K562 (cell line): ENCODE measurements around the gene DLAT. TPM values are rescaled to one million over a fixed set of nuclear protein-coding genes. Genes with fewer than 3 reads are reported as not detected.

ENCODE experiments used
- ATAC-seq: fragments of 200-7000 bp; cut with Tn5 transposase; 3 replicates; pipeline ENCODE4 v1.9.1; 2020; ENCODE audit warnings: moderate library complexity
- BruUV-seq: library from RNA; stranded (reverse); fragments of 400-500 nt; replicated peaks from 2 replicates; lab custom pipeline; 2021; lab: Mats Ljungman, UMichigan
- CTCF ChIA-PET: fragments of 300-600 bp; formaldehyde crosslinking; extraction: SDS; loops from one replicate; lab custom pipeline; 2021; ENCODE audit warnings: low intra/inter-chr PET ratio; lab: Yijun Ruan, JAX
- POLR2A ChIA-PET: fragments of 300-600, 350-650 bp; sonication (Branson Sonifier 250); formaldehyde crosslinking; extraction: SDS; loops from one replicate; lab custom pipeline; 2021; ENCODE audit warnings: antibody characterized with exemption, inconsistent platforms; lab: Yijun Ruan, JAX
- DNase-seq, 4 experiments: peaks; one replicate each; pipeline versions ENCODE4 v3.0.0 to v3.0.0-alpha.2; 2011 to 2018; ENCODE audit warnings: low spot score in 3 of 4, mixed read lengths in 3 of 4; ENCODE audit errors: extremely low read depth in 1 of 4
- FAIRE-seq: peaks from 2 replicates; lab custom pipeline; 2011; peaks lifted over from hg19 to GRCh38; lab: Jason Lieb, UNC
- H2AFZ ChIP-seq: 2 replicates; pipeline ENCODE4 v1.6.0; 2011; ENCODE audit warnings: low read depth, low read length, control low read depth, inconsistent platforms
- H3K27ac ChIP-seq: fragments of 200-600 bp; 3 replicates; pipeline ENCODE4 v1.8.0; 2011; ENCODE audit warnings: low read depth, mild to moderate bottlenecking, control low read depth, inconsistent platforms, low read length, moderate library complexity, mixed read lengths; ENCODE audit errors: extremely low read depth
- H3K27me3 ChIP-seq, 2 experiments: fragments of 300-600 bp in 1 of 2; 2 replicates in 1 of 2; 3 replicates in 1 of 2; pipeline versions ENCODE4 v1.6.0 to v1.8.0; 2011; ENCODE audit warnings: inconsistent platforms in 2 of 2, low read length in 2 of 2, mild to moderate bottlenecking in 1 of 2, mixed read lengths in 1 of 2, moderate library complexity in 1 of 2; ENCODE audit not compliant: control insufficient read depth in 2 of 2, insufficient read depth in 2 of 2
- H3K36me3 ChIP-seq: fragments of 300-600 bp; 3 replicates; pipeline ENCODE4 v1.8.0; 2011; ENCODE audit warnings: mild to moderate bottlenecking, low read length, inconsistent platforms; ENCODE audit not compliant: control insufficient read depth, insufficient read depth
- H3K4me1 ChIP-seq, 2 experiments: fragments of 200-600 bp in 1 of 2; replicated peaks in 1 of 2; 2 replicates in 1 of 2; 3 replicates in 1 of 2; pipeline versions ENCODE4 v1.5.1 to v1.8.0; 2011; ENCODE audit warnings: inconsistent platforms in 2 of 2, low read length in 2 of 2, mild to moderate bottlenecking in 1 of 2, mixed read lengths in 1 of 2, moderate library complexity in 1 of 2; ENCODE audit not compliant: control insufficient read depth in 2 of 2, insufficient read depth in 2 of 2
- H3K4me2 ChIP-seq: 2 replicates; pipeline ENCODE4 v1.6.1; 2011; ENCODE audit warnings: low read length, control low read depth, inconsistent platforms, mixed read lengths; ENCODE audit not compliant: insufficient read depth
- H3K4me3 ChIP-seq: fragments of 200-600 bp; sonication (generic), shearing (Covaris generic); 2 replicates; pipeline ENCODE4 v1.5.1; 2016; ENCODE audit warnings: control low read depth, inconsistent platforms
- H3K79me2 ChIP-seq: fragments of 200-600 bp; 3 replicates; pipeline ENCODE4 v1.8.0; 2011; ENCODE audit warnings: low read length, inconsistent platforms; ENCODE audit not compliant: control insufficient read depth, insufficient read depth
- H3K9ac ChIP-seq, 2 experiments: 2 replicates each; pipeline versions ENCODE4 v1.6.0 to v1.6.1; 2011; ENCODE audit warnings: low read depth in 2 of 2, low read length in 2 of 2, control low read depth in 1 of 2, inconsistent platforms in 1 of 2, mild to moderate bottlenecking in 1 of 2, mixed read lengths in 1 of 2; ENCODE audit not compliant: insufficient read depth in 1 of 2
- H3K9me1 ChIP-seq: one replicate; pipeline ENCODE4 v1.6.0; 2011; ENCODE audit warnings: inconsistent platforms, mild to moderate bottlenecking, low read length, moderate library complexity; ENCODE audit not compliant: control insufficient read depth, insufficient read depth
- H3K9me3 ChIP-seq: replicated peaks from 2 replicates; pipeline ENCODE4 v1.5.1; 2011; ENCODE audit warnings: low read depth, low read length, inconsistent platforms; ENCODE audit not compliant: control insufficient read depth, insufficient read depth
- H4K20me1 ChIP-seq: replicated peaks from 2 replicates; pipeline ENCODE4 v1.6.1; 2011; ENCODE audit warnings: low read length, inconsistent platforms, mixed read lengths; ENCODE audit not compliant: control insufficient read depth, insufficient read depth
- C11orf30 ChIP-seq: fragments of 450-650 bp; IDR thresholded peaks from 2 replicates; pipeline ENCODE4 v1.6.1; 2016; ENCODE audit warnings: low read depth, mild to moderate bottlenecking
- CC2D1A ChIP-seq: fragments of 450-650 bp; IDR thresholded peaks from 2 replicates; pipeline ENCODE4 v1.6.1; 2017; ENCODE audit warnings: mild to moderate bottlenecking
- CHD2 ChIP-seq: IDR thresholded peaks from 2 replicates; pipeline ENCODE4 v1.6.1; 2011; ENCODE audit warnings: low read depth, low read length
- POLR2AphosphoS2 ChIP-seq: IDR thresholded peaks from 2 replicates; pipeline ENCODE4 v1.6.1; 2012; ENCODE audit warnings: low read length, improper control_type of control experiment
- RUNX1 ChIP-seq: sonication (generic); IDR thresholded peaks from 2 replicates; pipeline ENCODE4 v1.6.1; 2016; ENCODE audit warnings: antibody characterized with exemption, low read depth
- SMARCB1 ChIP-seq: IDR thresholded peaks from 2 replicates; pipeline ENCODE4 v1.6.1; 2011; ENCODE audit warnings: improper control_type of control experiment, low read depth; ENCODE audit not compliant: insufficient read length
- ZFX ChIP-seq: sonication (generic); formaldehyde crosslinking; IDR thresholded peaks from 2 replicates; pipeline ENCODE4 v1.8.0; 2022; ENCODE audit warnings: mild to moderate bottlenecking, missing genetic modification reagents, moderate library complexity
- ZNF263 ChIP-seq: sonication (generic); formaldehyde crosslinking; IDR thresholded peaks from 2 replicates; pipeline ENCODE4 v1.8.0; 2022; ENCODE audit warnings: mild to moderate bottlenecking, missing genetic modification reagents, borderline replicate concordance
- ZNF316 ChIP-seq: fragments of 450-650 bp; IDR thresholded peaks from 2 replicates; pipeline ENCODE4 v1.6.1; 2016
- ZNF830 ChIP-seq: fragments of 250-450 bp; sonication (Bioruptor Pico); IDR thresholded peaks from 2 replicates; pipeline ENCODE4 v1.5.0; 2021; ENCODE audit warnings: mild to moderate bottlenecking
- WGBS: fragments of 100-300 bp; shearing (Covaris generic); methylation state at CpG from one replicate; pipeline ENCODE4 v1.1.6; 2016; ENCODE audit warnings: low coverage, mixed read lengths; ENCODE audit not compliant: insufficient coverage; ENCODE audit errors: missing lambda C conversion rate; 5-methylcytosine and 5-hydroxymethylcytosine counted together
- in situ Hi-C: fragments of 300-500 bp; cut with MboI; formaldehyde crosslinking; loops from 4 replicates; pipeline ENCODE4 v1.15.0; 2018; ENCODE audit warnings: inconsistent platforms, mixed read lengths
- intact Hi-C: fragments of 100-400 bp; cut with micrococcal nuclease; formaldehyde crosslinking; loops from 2 replicates; pipeline ENCODE4 v1.14.2; 2022
- polyA plus RNA-seq, 8 experiments: library from polyadenylated mRNA; depleted of rRNA in 4 of 8; stranded (reverse) in 5 of 8; unstranded in 3 of 8; fragments of >200 nt; fragmentation: Nextera tagmentation in 2 of 8; fragmentation: Illumina TruSeq in 1 of 8; extraction: Ambion mirVana in 2 of 8; extraction: Trizol in 1 of 8; gene quantifications; 2 replicates each; pipeline versions ENCODE4 v1.2.1 to v1.2.3, GENCODE V29; 2011 to 2014; ENCODE audit warnings: inconsistent platforms in 1 of 8, missing spikeins in 1 of 8
- total RNA-seq, 7 experiments: library from RNA; depleted of rRNA in 6 of 7; stranded (reverse); fragments of >200 nt in 6 of 7; fragmentation: Illumina TruSeq in 2 of 7; extraction: Trizol in 2 of 7; gene quantifications; 2 replicates each; pipeline versions ENCODE4 v1.2.1 to v1.2.3, GENCODE V29; 2011 to 2021; ENCODE audit warnings: low replicate concordance in 1 of 7
- TF ChIP-seq, protein P1 (sequence below): sonication (generic); formaldehyde crosslinking; IDR thresholded peaks from 2 replicates; pipeline ENCODE4 v1.8.1; 2023; ENCODE audit warnings: mild to moderate bottlenecking, missing genetic modification reagents
- TF ChIP-seq, protein P2 (sequence below): sonication (generic); formaldehyde crosslinking; IDR thresholded peaks from 2 replicates; pipeline ENCODE4 v1.8.0; 2023; ENCODE audit warnings: missing genetic modification reagents, mild to moderate bottlenecking, borderline replicate concordance
- TF ChIP-seq, protein P3 (sequence below): fragments of 200-800 bp; sonication (Bioruptor generic); IDR thresholded peaks from 2 replicates; pipeline ENCODE4 v1.6.1; 2017; ENCODE audit warnings: missing genetic modification characterization, missing compliant biosample characterization
- TF ChIP-seq, protein P4 (sequence below), 2 experiments: fragments of 450-650 bp; conservative IDR thresholded peaks; 2 replicates each; pipeline ENCODE4 v1.6.1; 2017; ENCODE audit warnings: mild to moderate bottlenecking in 2 of 2, moderate library complexity in 2 of 2

The DLAT gene
- total and polyA plus RNA-seq, 9 of the 15 experiments (the other 6 are each of a cell fraction or from before 2014, with no cell fraction given) = 41.7 to 152 (median 105) TPM

DNA sequence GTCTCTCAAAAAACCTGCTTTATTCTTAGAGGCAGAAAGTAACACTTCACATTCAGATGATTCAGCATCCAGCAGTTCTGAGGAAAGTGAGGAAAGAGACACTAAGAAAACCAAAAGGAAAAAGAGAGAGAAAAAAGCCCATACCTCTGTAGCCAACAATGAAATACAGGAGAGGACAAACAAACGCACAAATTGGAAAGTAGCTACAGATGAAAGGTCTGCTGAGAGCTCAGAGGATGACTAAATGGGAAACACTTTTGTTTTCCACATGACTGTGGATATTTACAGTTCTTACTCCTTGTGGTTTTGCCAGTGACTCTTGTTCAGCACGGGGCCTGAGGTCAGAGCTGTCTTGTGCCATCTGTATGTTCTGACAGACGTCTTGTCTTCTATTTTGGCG lies 57.5 kb downstream of the DLAT start:
- DNase-seq (peak in 1 of 4 experiments; percentile 14), FAIRE-seq (no peak), ATAC-seq (no peak)
- Histone ChIP-seq H3K79me2 (peaks cover 45% of the 10 kb centered on the region), H3K9me1 (no peaks in the 10 kb centered on the region), H3K4me2 (no peak overlapping the region), H3K27ac (peak overlapping the region; percentile 43; the same call in 2 of the 3 replicates), H4K20me1 (no peaks in the 10 kb centered on the region), H3K9me3 (0 out of 2 replicates have a peak, but pooled peaks cover 3% of the 10 kb centered on the region), H3K36me3 (peaks cover 83% of the 10 kb centered on the region), H3K9ac (peak overlapping the region in 1 of 2 experiments; percentile 2; a peak in 1 of 4 replicates), H3K4me3 (no peak overlapping the region), H3K27me3 (no peaks in the 10 kb centered on the region), H3K4me1 (peaks cover 0 to 11% of the 10 kb centered on the region in 2 experiments; a peak in 2 of 5 replicates), H2AFZ (no peak overlapping the region)
- POLR2A ChIA-PET = interaction anchor here (0.6 to 1.3 kb wide), 2 partner anchors 8 to 27 kb away, joined by 3 to 4 read pairs; no protein-coding TSS in a partner anchor
- CTCF ChIA-PET = no interaction called here
- intact Hi-C loops = no loop called here
- no TSS peak for BruUV-seq
- in situ Hi-C loops = no loop called here
- 54% methylated on average over 4 of the region's 4 CpGs for WGBS
- TF ChIP-seq CC2D1A = no peak
- TF ChIP-seq ZNF316 = peak; percentile 43
- TF ChIP-seq, protein P1, sequence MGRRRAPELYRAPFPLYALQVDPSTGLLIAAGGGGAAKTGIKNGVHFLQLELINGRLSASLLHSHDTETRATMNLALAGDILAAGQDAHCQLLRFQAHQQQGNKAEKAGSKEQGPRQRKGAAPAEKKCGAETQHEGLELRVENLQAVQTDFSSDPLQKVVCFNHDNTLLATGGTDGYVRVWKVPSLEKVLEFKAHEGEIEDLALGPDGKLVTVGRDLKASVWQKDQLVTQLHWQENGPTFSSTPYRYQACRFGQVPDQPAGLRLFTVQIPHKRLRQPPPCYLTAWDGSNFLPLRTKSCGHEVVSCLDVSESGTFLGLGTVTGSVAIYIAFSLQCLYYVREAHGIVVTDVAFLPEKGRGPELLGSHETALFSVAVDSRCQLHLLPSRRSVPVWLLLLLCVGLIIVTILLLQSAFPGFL (CRISPR knock-in tag) = no peak
- no peak for TF ChIP-seq ZNF830
- no peak for TF ChIP-seq ZFX
- TF ChIP-seq RUNX1 = no peak
- no peak for TF ChIP-seq SMARCB1
- no peak for TF ChIP-seq ZNF263
- no peak for TF ChIP-seq CHD2
- TF ChIP-seq, protein P2, sequence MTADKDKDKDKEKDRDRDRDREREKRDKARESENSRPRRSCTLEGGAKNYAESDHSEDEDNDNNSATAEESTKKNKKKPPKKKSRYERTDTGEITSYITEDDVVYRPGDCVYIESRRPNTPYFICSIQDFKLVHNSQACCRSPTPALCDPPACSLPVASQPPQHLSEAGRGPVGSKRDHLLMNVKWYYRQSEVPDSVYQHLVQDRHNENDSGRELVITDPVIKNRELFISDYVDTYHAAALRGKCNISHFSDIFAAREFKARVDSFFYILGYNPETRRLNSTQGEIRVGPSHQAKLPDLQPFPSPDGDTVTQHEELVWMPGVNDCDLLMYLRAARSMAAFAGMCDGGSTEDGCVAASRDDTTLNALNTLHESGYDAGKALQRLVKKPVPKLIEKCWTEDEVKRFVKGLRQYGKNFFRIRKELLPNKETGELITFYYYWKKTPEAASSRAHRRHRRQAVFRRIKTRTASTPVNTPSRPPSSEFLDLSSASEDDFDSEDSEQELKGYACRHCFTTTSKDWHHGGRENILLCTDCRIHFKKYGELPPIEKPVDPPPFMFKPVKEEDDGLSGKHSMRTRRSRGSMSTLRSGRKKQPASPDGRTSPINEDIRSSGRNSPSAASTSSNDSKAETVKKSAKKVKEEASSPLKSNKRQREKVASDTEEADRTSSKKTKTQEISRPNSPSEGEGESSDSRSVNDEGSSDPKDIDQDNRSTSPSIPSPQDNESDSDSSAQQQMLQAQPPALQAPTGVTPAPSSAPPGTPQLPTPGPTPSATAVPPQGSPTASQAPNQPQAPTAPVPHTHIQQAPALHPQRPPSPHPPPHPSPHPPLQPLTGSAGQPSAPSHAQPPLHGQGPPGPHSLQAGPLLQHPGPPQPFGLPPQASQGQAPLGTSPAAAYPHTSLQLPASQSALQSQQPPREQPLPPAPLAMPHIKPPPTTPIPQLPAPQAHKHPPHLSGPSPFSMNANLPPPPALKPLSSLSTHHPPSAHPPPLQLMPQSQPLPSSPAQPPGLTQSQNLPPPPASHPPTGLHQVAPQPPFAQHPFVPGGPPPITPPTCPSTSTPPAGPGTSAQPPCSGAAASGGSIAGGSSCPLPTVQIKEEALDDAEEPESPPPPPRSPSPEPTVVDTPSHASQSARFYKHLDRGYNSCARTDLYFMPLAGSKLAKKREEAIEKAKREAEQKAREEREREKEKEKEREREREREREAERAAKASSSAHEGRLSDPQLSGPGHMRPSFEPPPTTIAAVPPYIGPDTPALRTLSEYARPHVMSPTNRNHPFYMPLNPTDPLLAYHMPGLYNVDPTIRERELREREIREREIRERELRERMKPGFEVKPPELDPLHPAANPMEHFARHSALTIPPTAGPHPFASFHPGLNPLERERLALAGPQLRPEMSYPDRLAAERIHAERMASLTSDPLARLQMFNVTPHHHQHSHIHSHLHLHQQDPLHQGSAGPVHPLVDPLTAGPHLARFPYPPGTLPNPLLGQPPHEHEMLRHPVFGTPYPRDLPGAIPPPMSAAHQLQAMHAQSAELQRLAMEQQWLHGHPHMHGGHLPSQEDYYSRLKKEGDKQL (CRISPR knock-in tag) = no peak
- TF ChIP-seq, protein P3, sequence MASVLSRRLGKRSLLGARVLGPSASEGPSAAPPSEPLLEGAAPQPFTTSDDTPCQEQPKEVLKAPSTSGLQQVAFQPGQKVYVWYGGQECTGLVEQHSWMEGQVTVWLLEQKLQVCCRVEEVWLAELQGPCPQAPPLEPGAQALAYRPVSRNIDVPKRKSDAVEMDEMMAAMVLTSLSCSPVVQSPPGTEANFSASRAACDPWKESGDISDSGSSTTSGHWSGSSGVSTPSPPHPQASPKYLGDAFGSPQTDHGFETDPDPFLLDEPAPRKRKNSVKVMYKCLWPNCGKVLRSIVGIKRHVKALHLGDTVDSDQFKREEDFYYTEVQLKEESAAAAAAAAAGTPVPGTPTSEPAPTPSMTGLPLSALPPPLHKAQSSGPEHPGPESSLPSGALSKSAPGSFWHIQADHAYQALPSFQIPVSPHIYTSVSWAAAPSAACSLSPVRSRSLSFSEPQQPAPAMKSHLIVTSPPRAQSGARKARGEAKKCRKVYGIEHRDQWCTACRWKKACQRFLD (CRISPR knock-in tag) = no peak
- TF ChIP-seq POLR2AphosphoS2 = no peak
- peak; percentile 55; the same call in 1 of the 2 replicates for TF ChIP-seq C11orf30
- TF ChIP-seq, protein P4, sequence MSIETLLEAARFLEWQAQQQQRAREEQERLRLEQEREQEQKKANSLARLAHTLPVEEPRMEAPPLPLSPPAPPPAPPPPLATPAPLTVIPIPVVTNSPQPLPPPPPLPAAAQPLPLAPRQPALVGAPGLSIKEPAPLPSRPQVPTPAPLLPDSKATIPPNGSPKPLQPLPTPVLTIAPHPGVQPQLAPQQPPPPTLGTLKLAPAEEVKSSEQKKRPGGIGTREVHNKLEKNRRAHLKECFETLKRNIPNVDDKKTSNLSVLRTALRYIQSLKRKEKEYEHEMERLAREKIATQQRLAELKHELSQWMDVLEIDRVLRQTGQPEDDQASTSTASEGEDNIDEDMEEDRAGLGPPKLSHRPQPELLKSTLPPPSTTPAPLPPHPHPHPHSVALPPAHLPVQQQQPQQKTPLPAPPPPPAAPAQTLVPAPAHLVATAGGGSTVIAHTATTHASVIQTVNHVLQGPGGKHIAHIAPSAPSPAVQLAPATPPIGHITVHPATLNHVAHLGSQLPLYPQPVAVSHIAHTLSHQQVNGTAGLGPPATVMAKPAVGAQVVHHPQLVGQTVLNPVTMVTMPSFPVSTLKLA (conservative IDR thresholded peaks at IDR 0.05) = no peak
